Measurements from ENCODE around the gene OAS3.
A peak's percentile ranks its signal among the peaks of the same experiment; 100 is the strongest.

Gene OAS3

DNA sequence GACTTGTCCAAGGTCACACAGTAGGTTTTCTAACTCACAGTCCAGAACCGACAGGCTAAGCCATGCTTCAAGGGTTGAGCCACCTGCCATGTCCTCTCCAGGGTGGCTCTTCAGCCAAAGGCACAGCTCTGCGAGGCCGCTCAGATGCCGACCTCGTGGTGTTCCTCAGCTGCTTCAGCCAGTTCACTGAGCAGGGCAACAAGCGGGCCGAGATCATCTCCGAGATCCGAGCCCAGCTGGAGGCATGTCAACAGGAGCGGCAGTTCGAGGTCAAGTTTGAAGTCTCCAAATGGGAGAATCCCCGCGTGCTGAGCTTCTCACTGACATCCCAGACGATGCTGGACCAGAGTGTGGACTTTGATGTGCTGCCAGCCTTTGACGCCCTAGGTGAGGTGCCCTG, 27.4 kb downstream of the OAS3 start:
- H3K4me1 ChIP-seq (ENCODE audit: control insufficient read depth in 2 of 2, insufficient read depth in 2 of 2, low read length in 2 of 2) = no peaks in the 10 kb centered on the region
- no peaks in the 10 kb centered on the region for H3K9me3 ChIP-seq (ENCODE audit: control insufficient read depth in 2 of 2, low read length in 2 of 2)
- peaks cover 32 to 67% of the 10 kb centered on the region in 2 donors for H3K36me3 ChIP-seq (ENCODE audit: control insufficient read depth in 2 of 2, insufficient read depth in 2 of 2, low read length in 2 of 2)
- no peak overlapping the region for H3K4me3 ChIP-seq (ENCODE audit: low read length in 2 of 2)
- H3K9ac ChIP-seq (ENCODE audit: low read depth in 1 of 2, low read length in 2 of 2) = no peak overlapping the region
- H3K27ac ChIP-seq (ENCODE audit: low read depth in 2 of 2, low read length in 2 of 2) = no peak overlapping the region
- H3K27me3 ChIP-seq (ENCODE audit: control insufficient read depth in 2 of 2, insufficient read depth in 2 of 2, low read length in 2 of 2) = no peaks in the 10 kb centered on the region

GRCh38 chr12:112967306-112967705, 29.0 kb downstream of the OAS3 start:
- Histone ChIP-seq H3K9ac (ENCODE audit: low read depth in 1 of 2, low read length in 2 of 2) (no peak overlapping the region), H3K9me3 (ENCODE audit: control insufficient read depth in 2 of 2, low read length in 2 of 2) (no peaks in the 10 kb centered on the region), H3K4me3 (ENCODE audit: low read length in 2 of 2) (no peak overlapping the region), H3K36me3 (ENCODE audit: control insufficient read depth in 2 of 2, insufficient read depth in 2 of 2, low read length in 2 of 2) (peaks cover 29 to 59% of the 10 kb centered on the region in 2 donors), H3K27ac (ENCODE audit: low read depth in 2 of 2, low read length in 2 of 2) (no peak overlapping the region), H3K4me1 (ENCODE audit: control insufficient read depth in 2 of 2, insufficient read depth in 2 of 2, low read length in 2 of 2) (no peaks in the 10 kb centered on the region), H3K27me3 (ENCODE audit: control insufficient read depth in 2 of 2, insufficient read depth in 2 of 2, low read length in 2 of 2) (no peaks in the 10 kb centered on the region)

DNA sequence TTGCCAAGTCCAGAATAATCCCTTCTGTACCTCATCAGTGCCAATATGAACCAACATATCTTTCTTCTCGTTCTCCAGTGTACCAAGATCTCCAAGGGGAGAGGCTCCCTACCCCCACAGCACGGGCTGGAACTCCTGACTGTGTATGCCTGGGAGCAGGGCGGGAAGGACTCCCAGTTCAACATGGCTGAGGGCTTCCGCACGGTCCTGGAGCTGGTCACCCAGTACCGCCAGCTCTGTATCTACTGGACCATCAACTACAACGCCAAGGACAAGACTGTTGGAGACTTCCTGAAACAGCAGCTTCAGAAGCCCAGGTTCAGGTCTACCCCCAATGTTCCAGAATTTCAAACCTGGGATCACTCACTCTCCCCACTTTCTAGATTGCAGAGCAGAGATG, 29.6 kb downstream of the OAS3 start:
- Histone ChIP-seq H3K4me3 (ENCODE audit: low read length in 2 of 2) (no peak overlapping the region), H3K27ac (ENCODE audit: low read depth in 2 of 2, low read length in 2 of 2) (no peak overlapping the region), H3K9me3 (ENCODE audit: control insufficient read depth in 2 of 2, low read length in 2 of 2) (no peaks in the 10 kb centered on the region), H3K4me1 (ENCODE audit: control insufficient read depth in 2 of 2, insufficient read depth in 2 of 2, low read length in 2 of 2) (no peaks in the 10 kb centered on the region), H3K9ac (ENCODE audit: low read depth in 1 of 2, low read length in 2 of 2) (no peak overlapping the region), H3K36me3 (ENCODE audit: control insufficient read depth in 2 of 2, insufficient read depth in 2 of 2, low read length in 2 of 2) (peaks cover 24 to 54% of the 10 kb centered on the region in 2 donors), H3K27me3 (ENCODE audit: control insufficient read depth in 2 of 2, insufficient read depth in 2 of 2, low read length in 2 of 2) (no peaks in the 10 kb centered on the region)

GRCh38 chr12:112969547-112970306, 31.5 kb downstream of the OAS3 start:
- no peak overlapping the region for H3K9ac ChIP-seq (ENCODE audit: low read depth in 1 of 2, low read length in 2 of 2)
- H3K27me3 ChIP-seq (ENCODE audit: control insufficient read depth in 2 of 2, insufficient read depth in 2 of 2, low read length in 2 of 2) = no peaks in the 10 kb centered on the region
- H3K36me3 ChIP-seq (ENCODE audit: control insufficient read depth in 2 of 2, insufficient read depth in 2 of 2, low read length in 2 of 2) = peaks cover 20 to 41% of the 10 kb centered on the region in 2 donors
- no peaks in the 10 kb centered on the region for H3K4me1 ChIP-seq (ENCODE audit: control insufficient read depth in 2 of 2, insufficient read depth in 2 of 2, low read length in 2 of 2)
- no peak overlapping the region for H3K4me3 ChIP-seq (ENCODE audit: low read length in 2 of 2)
- H3K27ac ChIP-seq (ENCODE audit: low read depth in 2 of 2, low read length in 2 of 2) = no peak overlapping the region
- H3K9me3 ChIP-seq (ENCODE audit: control insufficient read depth in 2 of 2, low read length in 2 of 2) = no peaks in the 10 kb centered on the region

- H3K27ac ChIP-seq (ENCODE audit: low read depth in 2 of 2, low read length in 2 of 2) = no peak overlapping the region
- no peaks in the 10 kb centered on the region for H3K27me3 ChIP-seq (ENCODE audit: control insufficient read depth in 2 of 2, insufficient read depth in 2 of 2, low read length in 2 of 2)
- H3K36me3 ChIP-seq (ENCODE audit: control insufficient read depth in 2 of 2, insufficient read depth in 2 of 2, low read length in 2 of 2) = peaks cover 20 to 35% of the 10 kb centered on the region in 2 donors
- no peak overlapping the region for H3K4me3 ChIP-seq (ENCODE audit: low read length in 2 of 2)
- H3K9ac ChIP-seq (ENCODE audit: low read depth in 1 of 2, low read length in 2 of 2) = no peak overlapping the region
- no peaks in the 10 kb centered on the region for H3K4me1 ChIP-seq (ENCODE audit: control insufficient read depth in 2 of 2, insufficient read depth in 2 of 2, low read length in 2 of 2)
- H3K9me3 ChIP-seq (ENCODE audit: control insufficient read depth in 2 of 2, low read length in 2 of 2) = no peaks in the 10 kb centered on the region
These were observed 32.1 kb downstream of the OAS3 start for GRCh38 chr12:112970391-112970790.

DNA sequence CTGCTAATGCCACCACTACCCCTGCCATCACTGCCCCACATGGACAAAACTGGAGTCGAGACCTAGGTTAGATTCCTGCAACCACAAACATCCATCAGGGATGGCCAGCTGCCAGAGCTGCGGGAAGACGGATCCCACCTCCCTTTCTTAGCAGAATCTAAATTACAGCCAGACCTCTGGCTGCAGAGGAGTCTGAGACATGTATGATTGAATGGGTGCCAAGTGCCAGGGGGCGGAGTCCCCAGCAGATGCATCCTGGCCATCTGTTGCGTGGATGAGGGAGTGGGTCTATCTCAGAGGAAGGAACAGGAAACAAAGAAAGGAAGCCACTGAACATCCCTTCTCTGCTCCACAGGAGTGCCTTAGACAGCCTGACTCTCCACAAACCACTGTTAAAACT, 33.0 kb downstream of the OAS3 start:
- Histone ChIP-seq H3K4me3 (ENCODE audit: low read length in 2 of 2) (no peak overlapping the region), H3K9me3 (ENCODE audit: control insufficient read depth in 2 of 2, low read length in 2 of 2) (no peaks in the 10 kb centered on the region), H3K9ac (ENCODE audit: low read depth in 1 of 2, low read length in 2 of 2) (no peak overlapping the region), H3K27me3 (ENCODE audit: control insufficient read depth in 2 of 2, insufficient read depth in 2 of 2, low read length in 2 of 2) (no peaks in the 10 kb centered on the region), H3K27ac (ENCODE audit: low read depth in 2 of 2, low read length in 2 of 2) (no peak overlapping the region), H3K4me1 (ENCODE audit: control insufficient read depth in 2 of 2, insufficient read depth in 2 of 2, low read length in 2 of 2) (no peaks in the 10 kb centered on the region), H3K36me3 (ENCODE audit: control insufficient read depth in 2 of 2, insufficient read depth in 2 of 2, low read length in 2 of 2) (peaks cover 13 to 26% of the 10 kb centered on the region in 2 donors)

- no peaks in the 10 kb centered on the region for H3K9me3 ChIP-seq (ENCODE audit: control insufficient read depth in 2 of 2, low read length in 2 of 2)
- no peak overlapping the region for H3K4me3 ChIP-seq (ENCODE audit: low read length in 2 of 2)
- peaks cover 7% of the 10 kb centered on the region in 2 donors for H3K4me1 ChIP-seq (ENCODE audit: control insufficient read depth in 2 of 2, insufficient read depth in 2 of 2, low read length in 2 of 2)
- no peak overlapping the region for H3K27ac ChIP-seq (ENCODE audit: low read depth in 2 of 2, low read length in 2 of 2)
- no peak overlapping the region for H3K9ac ChIP-seq (ENCODE audit: low read depth in 1 of 2, low read length in 2 of 2)
- H3K27me3 ChIP-seq (ENCODE audit: control insufficient read depth in 2 of 2, insufficient read depth in 2 of 2, low read length in 2 of 2) = no peaks in the 10 kb centered on the region
- H3K36me3 ChIP-seq (ENCODE audit: control insufficient read depth in 2 of 2, insufficient read depth in 2 of 2, low read length in 2 of 2) = peaks cover 3 to 17% of the 10 kb centered on the region in 2 donors
These were observed 34.9 kb downstream of the OAS3 start for GRCh38 chr12:112973011-112973735.

DNA sequence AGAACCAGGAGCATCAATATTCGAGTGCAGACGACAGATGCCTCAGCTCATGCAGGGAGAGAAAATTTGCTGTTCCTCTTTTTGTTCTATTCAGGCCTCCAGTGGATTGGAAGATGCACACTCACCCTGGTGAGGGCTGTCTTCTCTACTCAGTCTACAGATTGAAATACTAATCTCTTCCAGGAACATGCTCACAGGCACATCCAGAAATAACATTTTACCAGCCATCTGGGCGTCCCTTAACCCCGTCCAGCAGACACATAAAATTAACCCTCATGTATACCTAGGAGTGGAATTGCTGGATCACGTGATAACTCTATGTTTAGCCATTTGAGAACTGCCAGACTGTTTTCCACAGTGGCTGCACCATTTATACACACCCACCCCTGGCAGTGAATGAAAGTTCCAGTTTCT, 35.6 kb downstream of the OAS3 start:
- H3K27me3 ChIP-seq (ENCODE audit: control insufficient read depth in 2 of 2, insufficient read depth in 2 of 2, low read length in 2 of 2) = no peaks in the 10 kb centered on the region
- H3K9me3 ChIP-seq (ENCODE audit: control insufficient read depth in 2 of 2, low read length in 2 of 2) = no peaks in the 10 kb centered on the region
- H3K4me1 ChIP-seq (ENCODE audit: control insufficient read depth in 2 of 2, insufficient read depth in 2 of 2, low read length in 2 of 2) = peaks cover 7 to 10% of the 10 kb centered on the region in 2 donors
- H3K4me3 ChIP-seq (ENCODE audit: low read length in 2 of 2) = no peak overlapping the region
- H3K9ac ChIP-seq (ENCODE audit: low read depth in 1 of 2, low read length in 2 of 2) = no peak overlapping the region
- peaks cover 3 to 15% of the 10 kb centered on the region in 2 donors for H3K36me3 ChIP-seq (ENCODE audit: control insufficient read depth in 2 of 2, insufficient read depth in 2 of 2, low read length in 2 of 2)
- H3K27ac ChIP-seq (ENCODE audit: low read depth in 2 of 2, low read length in 2 of 2) = no peak overlapping the region

DNA sequence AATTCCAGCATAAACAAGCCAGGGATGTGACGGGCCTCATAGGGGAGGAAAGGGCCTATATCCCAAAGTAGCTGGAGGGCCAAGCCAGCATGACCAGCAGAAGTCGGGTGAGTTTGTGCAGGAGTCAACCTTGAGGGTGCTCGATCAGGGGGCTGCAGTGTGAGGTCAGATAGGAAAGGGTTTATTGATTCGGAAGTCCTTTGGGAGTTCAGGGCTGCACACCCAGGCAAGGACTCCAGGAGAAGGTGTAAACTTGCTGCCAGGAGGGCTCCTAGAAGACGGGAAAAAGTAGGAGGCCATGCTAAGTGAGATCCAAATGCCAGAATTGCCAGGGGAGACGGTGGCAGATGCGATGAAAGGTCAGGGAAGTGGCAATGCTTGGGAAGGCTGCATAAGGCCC, 36.6 kb downstream of the OAS3 start:
- H3K27me3 ChIP-seq (ENCODE audit: control insufficient read depth in 2 of 2, insufficient read depth in 2 of 2, low read length in 2 of 2) = no peaks in the 10 kb centered on the region
- peaks cover 12 to 13% of the 10 kb centered on the region in 2 donors for H3K4me1 ChIP-seq (ENCODE audit: control insufficient read depth in 2 of 2, insufficient read depth in 2 of 2, low read length in 2 of 2)
- H3K4me3 ChIP-seq (ENCODE audit: low read length in 2 of 2) = no peak overlapping the region
- peak overlapping the region in 1 of 2 donors; percentile 8 for H3K9ac ChIP-seq (ENCODE audit: low read depth in 1 of 2, low read length in 2 of 2)
- H3K27ac ChIP-seq (ENCODE audit: low read depth in 2 of 2, low read length in 2 of 2) = no peak overlapping the region
- H3K9me3 ChIP-seq (ENCODE audit: control insufficient read depth in 2 of 2, low read length in 2 of 2) = no peaks in the 10 kb centered on the region
- peaks cover 3 to 8% of the 10 kb centered on the region in 2 donors for H3K36me3 ChIP-seq (ENCODE audit: control insufficient read depth in 2 of 2, insufficient read depth in 2 of 2, low read length in 2 of 2)

- no peak overlapping the region for H3K9ac ChIP-seq (ENCODE audit: low read depth in 1 of 2, low read length in 2 of 2)
- no peaks in the 10 kb centered on the region for H3K27me3 ChIP-seq (ENCODE audit: control insufficient read depth in 2 of 2, insufficient read depth in 2 of 2, low read length in 2 of 2)
- H3K9me3 ChIP-seq (ENCODE audit: control insufficient read depth in 2 of 2, low read length in 2 of 2) = no peaks in the 10 kb centered on the region
- H3K4me1 ChIP-seq (ENCODE audit: control insufficient read depth in 2 of 2, insufficient read depth in 2 of 2, low read length in 2 of 2) = peaks cover 12 to 13% of the 10 kb centered on the region in 2 donors
- H3K36me3 ChIP-seq (ENCODE audit: control insufficient read depth in 2 of 2, insufficient read depth in 2 of 2, low read length in 2 of 2) = no peaks in the 10 kb centered on the region
- H3K27ac ChIP-seq (ENCODE audit: low read depth in 2 of 2, low read length in 2 of 2) = peak overlapping the region in 1 of 2 donors; percentile 87
- H3K4me3 ChIP-seq (ENCODE audit: low read length in 2 of 2) = no peak overlapping the region
These were observed 38.9 kb downstream of the OAS3 start for GRCh38 chr12:112977139-112977538.
